ENCODE measurements around the gene MYDGF. TPM values are rescaled to one million over a fixed set of nuclear protein-coding genes. Genes with fewer than 3 reads are reported as not detected.

Gene MYDGF
- total RNA-seq, 1 donor from 2014 or later: 48.8 TPM

GRCh38 chr19:4709440-4710280 lies 39.5 kb upstream of the MYDGF start:
- TF ChIP-seq CTCF (conservative IDR thresholded peaks at IDR 0.05): no peak
- H3K27me3 Mint-ChIP-seq (ENCODE audit: low read depth): no peaks in the 10 kb centered on the region
- H3K27ac Mint-ChIP-seq (ENCODE audit: unreplicated experiment): no peak overlapping the region
- no peaks in the 10 kb centered on the region for H3K9me3 Mint-ChIP-seq
- no peaks in the 10 kb centered on the region for H3K4me1 Mint-ChIP-seq
- peaks cover 3% of the 10 kb centered on the region for H3K36me3 Mint-ChIP-seq (ENCODE audit: low read depth)
- no peak overlapping the region for H3K4me3 Mint-ChIP-seq
- no peak for DNase-seq (ENCODE audit: low read depth, low spot score)

- H3K4me3 Mint-ChIP-seq: no peak overlapping the region
- no peaks in the 10 kb centered on the region for H3K4me1 Mint-ChIP-seq
- no peak overlapping the region for H3K27ac Mint-ChIP-seq (ENCODE audit: unreplicated experiment)
- no peaks in the 10 kb centered on the region for H3K27me3 Mint-ChIP-seq (ENCODE audit: low read depth)
- no peaks in the 10 kb centered on the region for H3K36me3 Mint-ChIP-seq (ENCODE audit: low read depth)
- no peaks in the 10 kb centered on the region for H3K9me3 Mint-ChIP-seq
- DNase-seq (ENCODE audit: low read depth, low spot score): no peak
- no peak for TF ChIP-seq CTCF (conservative IDR thresholded peaks at IDR 0.05)
These were observed 38.0 kb upstream of the MYDGF start for GRCh38 chr19:4707956-4708650.

- Mint-ChIP-seq H3K4me3 (no peak overlapping the region), H3K36me3 (ENCODE audit: low read depth) (no peaks in the 10 kb centered on the region), H3K4me1 (no peaks in the 10 kb centered on the region), H3K9me3 (no peaks in the 10 kb centered on the region), H3K27ac (ENCODE audit: unreplicated experiment) (no peak overlapping the region), H3K27me3 (ENCODE audit: low read depth) (no peaks in the 10 kb centered on the region)
- no peak for TF ChIP-seq CTCF (conservative IDR thresholded peaks at IDR 0.05)
- DNase-seq (ENCODE audit: low read depth, low spot score): no peak
These were observed 37.2 kb upstream of the MYDGF start for GRCh38 chr19:4707322-4707721.

GRCh38 chr19:4705413-4706131 lies 35.4 kb upstream of the MYDGF start:
- Mint-ChIP-seq H3K9me3 (no peaks in the 10 kb centered on the region), H3K27me3 (ENCODE audit: low read depth) (no peaks in the 10 kb centered on the region), H3K4me1 (no peaks in the 10 kb centered on the region), H3K36me3 (ENCODE audit: low read depth) (no peaks in the 10 kb centered on the region), H3K27ac (ENCODE audit: unreplicated experiment) (no peak overlapping the region), H3K4me3 (no peak overlapping the region)
- TF ChIP-seq CTCF (conservative IDR thresholded peaks at IDR 0.05): no peak
- no peak for DNase-seq (ENCODE audit: low read depth, low spot score)

- H3K4me1 Mint-ChIP-seq: no peaks in the 10 kb centered on the region
- H3K9me3 Mint-ChIP-seq: no peaks in the 10 kb centered on the region
- no peaks in the 10 kb centered on the region for H3K36me3 Mint-ChIP-seq (ENCODE audit: low read depth)
- no peak for DNase-seq (ENCODE audit: low read depth, low spot score)
- no peak overlapping the region for H3K27ac Mint-ChIP-seq (ENCODE audit: unreplicated experiment)
- H3K4me3 Mint-ChIP-seq: no peak overlapping the region
- no peaks in the 10 kb centered on the region for H3K27me3 Mint-ChIP-seq (ENCODE audit: low read depth)
- no peak for TF ChIP-seq CTCF (conservative IDR thresholded peaks at IDR 0.05)
These were observed 34.2 kb upstream of the MYDGF start for GRCh38 chr19:4704317-4704673.

Data from neural crest cell (in vitro differentiated cells).